Coronary artery (tissue), 2 donors: ENCODE data around the gene FBXW7.
"Not testable (repeated sequence)": the region's sequence is repeated elsewhere in the genome, so short reads cannot be mapped to it uniquely, and the experiment has no call there.

ENCODE experiments used
- DNase-seq: peaks from one replicate; pipeline ENCODE4 v3.0.0-alpha.2; 2017; ENCODE audit warnings: low spot score
- H3K27ac ChIP-seq, 2 donors: fragments of 200-600 bp; sonication (generic); one replicate each; pipeline ENCODE4 v1.5.1; 2016 to 2019
- H3K4me3 ChIP-seq: fragments of 200-600 bp; sonication (generic); 2 replicates; pipeline ENCODE4 v1.5.1; 2016; ENCODE audit warnings: mild to moderate bottlenecking, moderate library complexity
- TF ChIP-seq, protein P1 (sequence below): fragments of 200-600 bp; sonication (generic); IDR thresholded peaks from one replicate; pipeline ENCODE4 v1.5.1; 2019; ENCODE audit warnings: antibody characterized with exemption

The FBXW7 gene

DNA sequence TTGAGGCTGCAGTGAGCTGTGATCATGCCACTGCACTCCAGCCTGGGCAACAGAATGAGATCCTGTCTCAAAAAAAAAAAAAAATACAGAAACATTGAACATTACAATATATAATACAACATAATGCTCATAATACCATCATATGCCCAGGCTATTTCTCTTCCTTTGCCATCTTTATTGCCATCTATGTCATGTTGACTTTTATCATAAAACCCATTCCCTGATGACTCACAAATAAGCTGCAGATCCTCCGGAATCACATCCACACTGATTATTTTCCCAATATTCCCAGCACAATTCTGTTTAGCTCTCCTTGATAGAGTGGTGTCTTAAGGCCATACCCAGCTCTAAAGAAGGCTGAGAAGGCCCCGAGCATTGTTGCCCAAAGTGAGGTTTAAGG lies 9.2 kb upstream of the FBXW7 start:
- Histone ChIP-seq H3K4me3 (no peak overlapping the region), H3K27ac (no peak overlapping the region)
- DNase-seq: no peak
- TF ChIP-seq, protein P1, sequence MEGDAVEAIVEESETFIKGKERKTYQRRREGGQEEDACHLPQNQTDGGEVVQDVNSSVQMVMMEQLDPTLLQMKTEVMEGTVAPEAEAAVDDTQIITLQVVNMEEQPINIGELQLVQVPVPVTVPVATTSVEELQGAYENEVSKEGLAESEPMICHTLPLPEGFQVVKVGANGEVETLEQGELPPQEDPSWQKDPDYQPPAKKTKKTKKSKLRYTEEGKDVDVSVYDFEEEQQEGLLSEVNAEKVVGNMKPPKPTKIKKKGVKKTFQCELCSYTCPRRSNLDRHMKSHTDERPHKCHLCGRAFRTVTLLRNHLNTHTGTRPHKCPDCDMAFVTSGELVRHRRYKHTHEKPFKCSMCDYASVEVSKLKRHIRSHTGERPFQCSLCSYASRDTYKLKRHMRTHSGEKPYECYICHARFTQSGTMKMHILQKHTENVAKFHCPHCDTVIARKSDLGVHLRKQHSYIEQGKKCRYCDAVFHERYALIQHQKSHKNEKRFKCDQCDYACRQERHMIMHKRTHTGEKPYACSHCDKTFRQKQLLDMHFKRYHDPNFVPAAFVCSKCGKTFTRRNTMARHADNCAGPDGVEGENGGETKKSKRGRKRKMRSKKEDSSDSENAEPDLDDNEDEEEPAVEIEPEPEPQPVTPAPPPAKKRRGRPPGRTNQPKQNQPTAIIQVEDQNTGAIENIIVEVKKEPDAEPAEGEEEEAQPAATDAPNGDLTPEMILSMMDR: no peak

DNA sequence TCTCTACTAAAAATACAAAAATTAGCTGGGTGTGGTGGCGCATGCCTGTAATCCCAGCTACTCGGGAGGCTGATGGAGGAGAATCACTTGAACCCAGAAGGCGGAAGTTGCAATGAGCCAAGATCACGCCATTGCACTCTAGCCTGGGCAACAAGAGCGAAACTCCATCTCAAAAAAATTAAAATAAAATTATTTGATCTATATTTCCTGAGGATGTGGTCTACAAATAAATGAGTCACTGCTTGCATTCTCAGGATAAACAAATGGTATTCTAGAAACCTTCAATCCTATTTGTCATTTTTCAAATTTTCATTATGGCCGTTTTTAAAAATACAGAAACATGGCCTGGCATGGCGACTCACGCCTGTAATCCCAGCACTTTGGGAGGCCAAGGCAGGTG lies 8.6 kb upstream of the FBXW7 start:
- not testable (repeated sequence) for H3K27ac ChIP-seq, H3K4me3 ChIP-seq, DNase-seq

DNA sequence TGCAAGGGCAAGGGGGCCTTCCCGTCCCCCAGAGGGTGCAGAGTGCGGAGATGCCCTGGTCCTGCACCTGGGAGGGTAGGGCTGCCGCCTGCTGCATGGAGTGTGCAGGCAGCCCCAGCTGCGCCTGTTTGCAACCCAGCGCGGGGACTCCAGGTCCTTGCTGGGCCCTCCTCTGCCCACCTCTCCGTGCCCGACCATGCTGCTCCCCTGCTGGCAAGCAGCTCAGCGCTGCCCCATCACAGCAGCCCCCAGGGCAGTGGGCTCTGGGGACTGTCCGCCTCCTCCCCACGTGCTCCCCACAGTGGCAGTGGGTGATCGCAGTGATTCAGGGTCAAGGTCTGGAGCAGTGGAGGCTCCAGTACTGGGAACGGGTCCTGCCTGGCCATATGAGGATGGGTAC lies 5.0 kb upstream of the FBXW7 start:
- Histone ChIP-seq H3K4me3 (no peak overlapping the region), H3K27ac (no peak overlapping the region)
- TF ChIP-seq, protein P1: no peak
- DNase-seq: no peak

- no peak for DNase-seq
- TF ChIP-seq, protein P1: no peak
- H3K27ac ChIP-seq: no peak overlapping the region
- H3K4me3 ChIP-seq: no peak overlapping the region
Measured at GRCh38 chr4:152540293-152540674, 4.4 kb upstream of the FBXW7 start.

DNA sequence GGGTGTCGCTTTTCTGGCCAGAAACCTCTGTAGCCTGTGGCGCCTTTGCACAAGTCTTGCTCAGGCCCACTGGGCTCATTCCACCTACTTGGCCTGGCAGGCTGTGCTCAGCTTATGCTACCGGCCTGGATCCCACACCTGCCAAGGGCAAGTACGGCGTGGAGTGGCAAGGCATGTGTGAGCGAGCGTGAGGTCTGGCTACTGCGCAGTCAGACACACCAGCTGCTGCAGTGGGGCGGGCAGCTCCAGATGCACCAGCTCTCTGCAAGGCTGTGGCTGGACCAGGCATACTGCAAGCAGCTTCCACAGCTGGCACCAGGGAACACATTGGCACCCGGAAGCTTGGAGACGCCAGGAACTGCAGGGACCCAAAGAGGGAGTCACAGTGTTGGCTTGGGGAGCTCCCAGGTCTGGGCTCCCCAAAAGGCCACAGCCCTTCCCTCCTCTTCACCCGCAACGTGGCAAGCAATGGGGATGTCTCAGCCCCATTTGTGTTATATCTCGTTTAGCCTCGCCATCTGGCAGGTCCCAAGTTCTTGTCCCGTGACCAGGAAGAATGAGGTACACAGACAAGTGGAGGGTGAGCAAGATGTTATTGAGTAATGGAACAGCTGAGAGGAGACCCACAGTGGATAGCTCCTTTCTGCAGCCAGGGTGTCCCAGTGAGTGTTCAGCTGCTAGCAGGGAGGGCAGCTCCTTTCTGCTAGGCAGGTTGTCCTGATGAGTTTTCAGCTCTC lies 3.8 kb upstream of the FBXW7 start:
- H3K4me3 ChIP-seq: no peak overlapping the region
- H3K27ac ChIP-seq: no peak overlapping the region
- TF ChIP-seq, protein P1: no peak
- DNase-seq: no peak

DNA sequence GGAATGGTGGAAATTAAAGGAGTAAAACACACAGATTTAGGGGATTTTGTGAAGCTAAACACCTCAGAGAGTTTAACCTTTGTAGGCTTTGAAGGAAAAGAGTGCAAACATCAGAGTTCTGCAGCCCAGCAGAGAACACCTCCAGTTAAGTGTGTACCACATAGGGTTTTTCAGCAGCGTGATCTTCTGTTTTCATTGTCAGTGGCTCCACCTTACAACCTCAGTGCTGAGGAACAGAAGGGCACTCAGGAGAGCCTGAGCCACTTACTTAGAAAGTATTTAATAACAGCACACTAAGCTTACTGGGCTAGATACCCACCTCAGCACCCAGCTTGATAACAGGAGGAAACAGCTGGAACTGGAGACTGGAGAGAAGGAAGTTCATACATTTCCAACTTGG lies 2.0 kb upstream of the FBXW7 start:
- TF ChIP-seq, protein P1: no peak
- DNase-seq: no peak
- no peak overlapping the region for H3K27ac ChIP-seq
- H3K4me3 ChIP-seq: no peak overlapping the region

- peak overlapping the region; percentile 86 to 95 for H3K27ac ChIP-seq
- DNase-seq: no peak
- TF ChIP-seq, protein P1: no peak
- H3K4me3 ChIP-seq: peak overlapping the region; percentile 90
Measured at GRCh38 chr4:152536545-152537182, 772 bp upstream of the FBXW7 start.
